ENCODE data around the gene MYOF. TPM values are rescaled to one million over a fixed set of nuclear protein-coding genes. Genes with fewer than 3 reads are reported as not detected.
A peak's percentile ranks its signal among the peaks of the same experiment; 100 is the strongest.

MYOF gene
- total and polyA plus RNA-seq, 9 of the 15 experiments (the other 6 are each of a cell fraction or from before 2014, with no cell fraction given) = 0.06 to 0.27 TPM; not detected in 7

- in situ Hi-C loops (cut with MboI) = loop anchor here (10.0 kb wide), 1 partner anchor 268 kb away; no protein-coding TSS in a partner anchor
- Histone ChIP-seq H3K36me3 (ENCODE audit: control insufficient read depth, insufficient read depth, low read length) (no peaks in the 10 kb centered on the region), H3K4me1 (replicated peaks in 1 of 2; ENCODE audit: control insufficient read depth in 2 of 2, insufficient read depth in 2 of 2, low read length in 2 of 2) (no peaks in the 10 kb centered on the region), H4K20me1 (replicated peaks; ENCODE audit: control insufficient read depth, insufficient read depth, low read length) (no peaks in the 10 kb centered on the region), H3K27ac (ENCODE audit: extremely low read depth, low read depth, low read length) (no peak overlapping the region), H3K27me3 (ENCODE audit: control insufficient read depth in 2 of 2, insufficient read depth in 2 of 2, low read length in 2 of 2) (peaks cover 2 to 11% of the 10 kb centered on the region in 2 experiments; a peak in 3 of 5 replicates), H3K9me3 (replicated peaks; ENCODE audit: control insufficient read depth, insufficient read depth, low read depth, low read length) (no peaks in the 10 kb centered on the region), H3K9ac (ENCODE audit: insufficient read depth in 1 of 2, low read depth in 2 of 2, low read length in 2 of 2) (no peak overlapping the region), H3K4me3 (no peak overlapping the region), H3K79me2 (ENCODE audit: control insufficient read depth, insufficient read depth, low read length) (no peaks in the 10 kb centered on the region), H3K9me1 (ENCODE audit: control insufficient read depth, insufficient read depth, low read length) (no peaks in the 10 kb centered on the region), H2AFZ (ENCODE audit: low read depth, low read length) (no peak overlapping the region), H3K4me2 (ENCODE audit: insufficient read depth, low read length) (no peak overlapping the region)
- ChIA-PET CTCF (ENCODE audit: low intra/inter-chr PET ratio) (interaction anchor here (0.7 to 1.9 kb wide), 5 partner anchors 237 to 388 kb away, joined by 3 to 7 read pairs (median 4); no protein-coding TSS in a partner anchor), POLR2A (no interaction called here)
- DNase-seq (ENCODE audit: extremely low read depth in 1 of 4, low spot score in 3 of 4) = peak; percentile 31 to 45 (median 36)
- WGBS (ENCODE audit: insufficient coverage, low coverage, missing lambda C conversion rate) = 22% methylated on average over 5 of the region's 6 CpGs
- no TSS peak for BruUV-seq (replicated peaks)
- FAIRE-seq = peak; percentile 52
- ATAC-seq = 0 out of 3 replicates have a peak, but pooled peaks have one; percentile 38
- intact Hi-C loops (cut with micrococcal nuclease) = loop anchor here (10.0 kb wide), 2 partner anchors 128 to 468 kb away; no protein-coding TSS in a partner anchor
- TF ChIP-seq RAD21 (CRISPR knock-in tag; conservative IDR thresholded peaks at IDR 0.05 in 1 of 2, IDR thresholded peaks at IDR 0.05 in 1 of 2) (peak; percentile 59 to 70), TEAD1 (CRISPR knock-in tag; IDR thresholded peaks at IDR 0.05) (peak; percentile 78; a peak in 2 of 4 replicates), COPS2 (conservative IDR thresholded peaks at IDR 0.05) (no peak), TEAD4 (IDR thresholded peaks at IDR 0.05; ENCODE audit: low read length) (peak; percentile 62; the same call in 1 of the 2 replicates), TEAD4 (CRISPR knock-in tag; IDR thresholded peaks at IDR 0.05; ENCODE audit: borderline replicate concordance) (no peak), CTCF (IDR thresholded peaks at IDR 0.05 in 2 of 3, conservative IDR thresholded peaks at IDR 0.05 in 1 of 3; ENCODE audit: insufficient read depth in 2 of 3, low read depth in 1 of 3, low read length in 3 of 3) (peak in 2 of 3 experiments; percentile 39 to 61; a peak in 4 of 6 replicates), ZNF12 (CRISPR knock-in tag; IDR thresholded peaks at IDR 0.05) (no peak), MAZ (CRISPR knock-in tag; conservative IDR thresholded peaks at IDR 0.05 in 1 of 2, IDR thresholded peaks at IDR 0.05 in 1 of 2) (no peak), ELF4 (CRISPR knock-in tag; IDR thresholded peaks at IDR 0.05) (no peak), SIN3B (IDR thresholded peaks at IDR 0.05; ENCODE audit: low read depth) (no peak), POLR2H (tag; IDR thresholded peaks at IDR 0.05; ENCODE audit: low read depth) (no peak), TEAD2 (tag; IDR thresholded peaks at IDR 0.05) (peak; percentile 76; the same call in 1 of the 2 replicates)
- TF ChIP-seq, protein P1, sequence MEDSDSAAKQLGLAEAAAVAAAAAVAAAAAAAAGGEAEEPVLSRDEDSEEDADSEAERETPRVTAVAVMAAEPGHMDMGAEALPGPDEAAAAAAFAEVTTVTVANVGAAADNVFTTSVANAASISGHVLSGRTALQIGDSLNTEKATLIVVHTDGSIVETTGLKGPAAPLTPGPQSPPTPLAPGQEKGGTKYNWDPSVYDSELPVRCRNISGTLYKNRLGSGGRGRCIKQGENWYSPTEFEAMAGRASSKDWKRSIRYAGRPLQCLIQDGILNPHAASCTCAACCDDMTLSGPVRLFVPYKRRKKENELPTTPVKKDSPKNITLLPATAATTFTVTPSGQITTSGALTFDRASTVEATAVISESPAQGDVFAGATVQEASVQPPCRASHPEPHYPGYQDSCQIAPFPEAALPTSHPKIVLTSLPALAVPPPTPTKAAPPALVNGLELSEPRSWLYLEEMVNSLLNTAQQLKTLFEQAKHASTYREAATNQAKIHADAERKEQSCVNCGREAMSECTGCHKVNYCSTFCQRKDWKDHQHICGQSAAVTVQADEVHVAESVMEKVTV (CRISPR knock-in tag; IDR thresholded peaks at IDR 0.05) = peak; percentile 44; the same call in 1 of the 2 replicates
- TF ChIP-seq, protein P2, sequence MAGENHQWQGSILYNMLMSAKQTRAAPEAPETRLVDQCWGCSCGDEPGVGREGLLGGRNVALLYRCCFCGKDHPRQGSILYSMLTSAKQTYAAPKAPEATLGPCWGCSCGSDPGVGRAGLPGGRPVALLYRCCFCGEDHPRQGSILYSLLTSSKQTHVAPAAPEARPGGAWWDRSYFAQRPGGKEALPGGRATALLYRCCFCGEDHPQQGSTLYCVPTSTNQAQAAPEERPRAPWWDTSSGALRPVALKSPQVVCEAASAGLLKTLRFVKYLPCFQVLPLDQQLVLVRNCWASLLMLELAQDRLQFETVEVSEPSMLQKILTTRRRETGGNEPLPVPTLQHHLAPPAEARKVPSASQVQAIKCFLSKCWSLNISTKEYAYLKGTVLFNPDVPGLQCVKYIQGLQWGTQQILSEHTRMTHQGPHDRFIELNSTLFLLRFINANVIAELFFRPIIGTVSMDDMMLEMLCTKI (IDR thresholded peaks at IDR 0.05; ENCODE audit: partially characterized antibody) = no peak
These were observed 129.3 kb downstream of the MYOF start for GRCh38 chr10:93352638-93353383.

Measured in K562 (cell line).